ENCODE results near the gene TLR5. TPM values are rescaled to one million over a fixed set of nuclear protein-coding genes. Genes with fewer than 3 reads are reported as not detected.

Gene TLR5
- 1.3 TPM in 1 of 2 replicates, not detected in the other for total RNA-seq (ENCODE audit: low replicate concordance)

GRCh38 chr1:223142795-223143536, at the start of gene TLR5:
Gene TLR5, minus strand, starts transcription at chr1:223143248. Its CDS starts 30,217 bp downstream, at chr1:223113031.

Other genes with a start within 250 kb of the TLR5 start
- under 0.01 TPM in 1 of 2 replicates, not detected in the other for gene SUSD4, start 220.9 kb upstream of the TLR5 start, total RNA-seq (ENCODE audit: low replicate concordance)